GM18520 (cell line): ENCODE results near the gene METTL2A.
A peak's percentile ranks its signal among the peaks of the same experiment; 100 is the strongest.
"Not testable (repeated sequence)": the region's sequence is repeated elsewhere in the genome, so short reads cannot be mapped to it uniquely, and the experiment has no call there.

Experiments used
- ATAC-seq: cut with Tn5 transposase; IDR thresholded peaks from one replicate; pipeline ENCODE4 v1.9.1; 2021; ENCODE audit not compliant: unreplicated experiment

Gene METTL2A

GRCh38 chr17:62423647-62424461, at the start of gene METTL2A:
Gene METTL2A, plus strand, starts transcription at chr17:62423897. Its CDS starts 6 bp downstream, at chr17:62423903.
- ATAC-seq = peak; percentile 85

- no peak for ATAC-seq
Observed at GRCh38 chr17:62380253-62380652, 43.4 kb upstream of the METTL2A start, which contains the start of gene EFCAB3. Gene EFCAB3, plus strand, starts transcription at chr17:62380553. Its CDS starts 2,427 bp downstream, at chr17:62382980.

- no peak for ATAC-seq
Observed at GRCh38 chr17:62381561-62381960, 42.1 kb upstream of the METTL2A start.

GRCh38 chr17:62388856-62389255, 34.8 kb upstream of the METTL2A start:
- no peak for ATAC-seq

GRCh38 chr17:62392908-62393307, 30.8 kb upstream of the METTL2A start:
- ATAC-seq = no peak

GRCh38 chr17:62398891-62399290, 24.8 kb upstream of the METTL2A start:
- ATAC-seq = no peak

GRCh38 chr17:62405451-62405850, 18.2 kb upstream of the METTL2A start:
- no peak for ATAC-seq

- ATAC-seq = not testable (repeated sequence)
Observed at GRCh38 chr17:62413090-62413489, 10.6 kb upstream of the METTL2A start.

GRCh38 chr17:62426214-62426613, 2.5 kb downstream of the METTL2A start:
- not testable (repeated sequence) for ATAC-seq

- ATAC-seq = not testable (repeated sequence)
Observed at GRCh38 chr17:62435251-62435650, 11.6 kb downstream of the METTL2A start.

GRCh38 chr17:62441181-62441580, 17.5 kb downstream of the METTL2A start:
- not testable (repeated sequence) for ATAC-seq

- no peak for ATAC-seq
Observed at GRCh38 chr17:62444063-62444462, 20.4 kb downstream of the METTL2A start.

- not testable (repeated sequence) for ATAC-seq
Observed at GRCh38 chr17:62445791-62446190, 22.1 kb downstream of the METTL2A start.

- ATAC-seq = not testable (repeated sequence)
Observed at GRCh38 chr17:62452195-62452594, 28.5 kb downstream of the METTL2A start.

- ATAC-seq = not testable (repeated sequence)
Observed at GRCh38 chr17:62453041-62453440, 29.3 kb downstream of the METTL2A start.

GRCh38 chr17:62453656-62454055, 30.0 kb downstream of the METTL2A start:
- ATAC-seq = peak; percentile 24

GRCh38 chr17:62454111-62454510, 30.4 kb downstream of the METTL2A start:
- peak; percentile 41 for ATAC-seq

GRCh38 chr17:62456016-62456415, 32.3 kb downstream of the METTL2A start:
- no peak for ATAC-seq

GRCh38 chr17:62458483-62458882, 34.8 kb downstream of the METTL2A start:
- not testable (repeated sequence) for ATAC-seq

GRCh38 chr17:62464422-62464821, 40.7 kb downstream of the METTL2A start:
- ATAC-seq = not testable (repeated sequence)

GRCh38 chr17:62465271-62465670, 41.6 kb downstream of the METTL2A start:
- not testable (repeated sequence) for ATAC-seq

GRCh38 chr17:62470666-62471379, 47.1 kb downstream of the METTL2A start:
- ATAC-seq = not testable (repeated sequence)
